GM21367 (cell line): Measurements from ENCODE around the gene SSTR5.

ENCODE experiments used
- ATAC-seq: cut with Tn5 transposase; IDR thresholded peaks from one replicate; pipeline ENCODE4 v1.9.1; 2021; ENCODE audit not compliant: unreplicated experiment

The SSTR5 gene

GRCh38 chr16:1121601-1122397, 49.3 kb downstream of the SSTR5 start:
- no peak for ATAC-seq

- ATAC-seq: no peak
Observed at GRCh38 chr16:1122398-1122765, 49.8 kb downstream of the SSTR5 start.

- no peak for ATAC-seq
Observed at GRCh38 chr16:1123525-1124230, 51.1 kb downstream of the SSTR5 start.

GRCh38 chr16:1124291-1124690, 51.7 kb downstream of the SSTR5 start:
- ATAC-seq: no peak

GRCh38 chr16:1124795-1125194, 52.2 kb downstream of the SSTR5 start:
- ATAC-seq: no peak

GRCh38 chr16:1125471-1125870, 52.9 kb downstream of the SSTR5 start:
- ATAC-seq: no peak

- no peak for ATAC-seq
Observed at GRCh38 chr16:1126044-1126443, 53.5 kb downstream of the SSTR5 start.

GRCh38 chr16:1126586-1126985, 54.0 kb downstream of the SSTR5 start:
- ATAC-seq: no peak

GRCh38 chr16:1127101-1127500, 54.6 kb downstream of the SSTR5 start:
- ATAC-seq: no peak

- no peak for ATAC-seq
Observed at GRCh38 chr16:1127971-1128715, 55.6 kb downstream of the SSTR5 start.

GRCh38 chr16:1129106-1129960, 56.8 kb downstream of the SSTR5 start:
- no peak for ATAC-seq

- ATAC-seq: no peak
Observed at GRCh38 chr16:1130382-1130781, 57.8 kb downstream of the SSTR5 start.
